ENCODE measurements around the gene AHNAK.

- TF ChIP-seq POLR2A (IDR thresholded peaks at IDR 0.05; ENCODE audit: low read depth, low read length) (no peak), POLR2AphosphoS5 (IDR thresholded peaks at IDR 0.05; ENCODE audit: low read depth, low read length) (no peak)
These were observed 8.0 kb upstream of the AHNAK start for GRCh38 chr11:62554387-62555167.

All from GM12892 (cell line).